K562 (cell line): ENCODE measurements around the gene HIPK2. TPM values are rescaled to one million over a fixed set of nuclear protein-coding genes. Genes with fewer than 3 reads are reported as not detected.

Experiments
- ATAC-seq: fragments of 200-7000 bp; cut with Tn5 transposase; 3 replicates; pipeline ENCODE4 v1.9.1; 2020; ENCODE audit warnings: moderate library complexity
- BruUV-seq: library from RNA; stranded (reverse); fragments of 400-500 nt; replicated peaks from 2 replicates; lab custom pipeline; 2021; lab: Mats Ljungman, UMichigan
- CTCF ChIA-PET: fragments of 300-600 bp; formaldehyde crosslinking; extraction: SDS; loops from one replicate; lab custom pipeline; 2021; ENCODE audit warnings: low intra/inter-chr PET ratio; lab: Yijun Ruan, JAX
- POLR2A ChIA-PET: fragments of 300-600, 350-650 bp; sonication (Branson Sonifier 250); formaldehyde crosslinking; extraction: SDS; loops from one replicate; lab custom pipeline; 2021; ENCODE audit warnings: antibody characterized with exemption, inconsistent platforms; lab: Yijun Ruan, JAX
- DNase-seq, 4 experiments: peaks; one replicate each; pipeline versions ENCODE4 v3.0.0 to v3.0.0-alpha.2; 2011 to 2018; ENCODE audit warnings: low spot score in 3 of 4, mixed read lengths in 3 of 4; ENCODE audit errors: extremely low read depth in 1 of 4
- FAIRE-seq: peaks from 2 replicates; lab custom pipeline; 2011; peaks lifted over from hg19 to GRCh38; lab: Jason Lieb, UNC
- H2AFZ ChIP-seq: 2 replicates; pipeline ENCODE4 v1.6.0; 2011; ENCODE audit warnings: low read depth, low read length, control low read depth, inconsistent platforms
- H3K27ac ChIP-seq: fragments of 200-600 bp; 3 replicates; pipeline ENCODE4 v1.8.0; 2011; ENCODE audit warnings: low read depth, mild to moderate bottlenecking, control low read depth, inconsistent platforms, low read length, moderate library complexity, mixed read lengths; ENCODE audit errors: extremely low read depth
- H3K27me3 ChIP-seq, 2 experiments: fragments of 300-600 bp in 1 of 2; 2 replicates in 1 of 2; 3 replicates in 1 of 2; pipeline versions ENCODE4 v1.6.0 to v1.8.0; 2011; ENCODE audit warnings: inconsistent platforms in 2 of 2, low read length in 2 of 2, mild to moderate bottlenecking in 1 of 2, mixed read lengths in 1 of 2, moderate library complexity in 1 of 2; ENCODE audit not compliant: control insufficient read depth in 2 of 2, insufficient read depth in 2 of 2
- H3K36me3 ChIP-seq: fragments of 300-600 bp; 3 replicates; pipeline ENCODE4 v1.8.0; 2011; ENCODE audit warnings: mild to moderate bottlenecking, low read length, inconsistent platforms; ENCODE audit not compliant: control insufficient read depth, insufficient read depth
- H3K4me1 ChIP-seq, 2 experiments: fragments of 200-600 bp in 1 of 2; replicated peaks in 1 of 2; 2 replicates in 1 of 2; 3 replicates in 1 of 2; pipeline versions ENCODE4 v1.5.1 to v1.8.0; 2011; ENCODE audit warnings: inconsistent platforms in 2 of 2, low read length in 2 of 2, mild to moderate bottlenecking in 1 of 2, mixed read lengths in 1 of 2, moderate library complexity in 1 of 2; ENCODE audit not compliant: control insufficient read depth in 2 of 2, insufficient read depth in 2 of 2
- H3K4me2 ChIP-seq: 2 replicates; pipeline ENCODE4 v1.6.1; 2011; ENCODE audit warnings: low read length, control low read depth, inconsistent platforms, mixed read lengths; ENCODE audit not compliant: insufficient read depth
- H3K4me3 ChIP-seq: fragments of 200-600 bp; sonication (generic), shearing (Covaris generic); 2 replicates; pipeline ENCODE4 v1.5.1; 2016; ENCODE audit warnings: control low read depth, inconsistent platforms
- H3K79me2 ChIP-seq: fragments of 200-600 bp; 3 replicates; pipeline ENCODE4 v1.8.0; 2011; ENCODE audit warnings: low read length, inconsistent platforms; ENCODE audit not compliant: control insufficient read depth, insufficient read depth
- H3K9ac ChIP-seq, 2 experiments: 2 replicates each; pipeline versions ENCODE4 v1.6.0 to v1.6.1; 2011; ENCODE audit warnings: low read depth in 2 of 2, low read length in 2 of 2, control low read depth in 1 of 2, inconsistent platforms in 1 of 2, mild to moderate bottlenecking in 1 of 2, mixed read lengths in 1 of 2; ENCODE audit not compliant: insufficient read depth in 1 of 2
- H3K9me1 ChIP-seq: one replicate; pipeline ENCODE4 v1.6.0; 2011; ENCODE audit warnings: inconsistent platforms, mild to moderate bottlenecking, low read length, moderate library complexity; ENCODE audit not compliant: control insufficient read depth, insufficient read depth
- H3K9me3 ChIP-seq: replicated peaks from 2 replicates; pipeline ENCODE4 v1.5.1; 2011; ENCODE audit warnings: low read depth, low read length, inconsistent platforms; ENCODE audit not compliant: control insufficient read depth, insufficient read depth
- H4K20me1 ChIP-seq: replicated peaks from 2 replicates; pipeline ENCODE4 v1.6.1; 2011; ENCODE audit warnings: low read length, inconsistent platforms, mixed read lengths; ENCODE audit not compliant: control insufficient read depth, insufficient read depth
- MCM3 ChIP-seq: fragments of 450-650 bp; IDR thresholded peaks from 2 replicates; pipeline ENCODE4 v1.6.1; 2016
- TOE1 ChIP-seq, 2 experiments: fragments of 450-650 bp in 1 of 2; sonication (generic) in 1 of 2; formaldehyde crosslinking in 1 of 2; IDR thresholded peaks; 2 replicates each; pipeline versions ENCODE4 v1.7.1 to v1.8.0; 2016 to 2022; ENCODE audit warnings: borderline replicate concordance in 2 of 2, mild to moderate bottlenecking in 2 of 2, antibody characterized with exemption in 1 of 2, inconsistent platforms in 1 of 2, low read depth in 1 of 2, missing genetic modification reagents in 1 of 2, moderate library complexity in 1 of 2
- ZNF395 ChIP-seq: fragments of 200-800 bp; sonication (Bioruptor generic); IDR thresholded peaks from 2 replicates; pipeline ENCODE4 v1.6.1; 2017; ENCODE audit warnings: missing genetic modification characterization, missing compliant biosample characterization
- WGBS: fragments of 100-300 bp; shearing (Covaris generic); methylation state at CpG from one replicate; pipeline ENCODE4 v1.1.6; 2016; ENCODE audit warnings: low coverage, mixed read lengths; ENCODE audit not compliant: insufficient coverage; ENCODE audit errors: missing lambda C conversion rate; 5-methylcytosine and 5-hydroxymethylcytosine counted together
- in situ Hi-C: fragments of 300-500 bp; cut with MboI; formaldehyde crosslinking; loops from 4 replicates; pipeline ENCODE4 v1.15.0; 2018; ENCODE audit warnings: inconsistent platforms, mixed read lengths
- intact Hi-C: fragments of 100-400 bp; cut with micrococcal nuclease; formaldehyde crosslinking; loops from 2 replicates; pipeline ENCODE4 v1.14.2; 2022
- polyA plus RNA-seq, 8 experiments: library from polyadenylated mRNA; depleted of rRNA in 4 of 8; stranded (reverse) in 5 of 8; unstranded in 3 of 8; fragments of >200 nt; fragmentation: Nextera tagmentation in 2 of 8; fragmentation: Illumina TruSeq in 1 of 8; extraction: Ambion mirVana in 2 of 8; extraction: Trizol in 1 of 8; gene quantifications; 2 replicates each; pipeline versions ENCODE4 v1.2.1 to v1.2.3, GENCODE V29; 2011 to 2014; ENCODE audit warnings: inconsistent platforms in 1 of 8, missing spikeins in 1 of 8
- total RNA-seq, 7 experiments: library from RNA; depleted of rRNA in 6 of 7; stranded (reverse); fragments of >200 nt in 6 of 7; fragmentation: Illumina TruSeq in 2 of 7; extraction: Trizol in 2 of 7; gene quantifications; 2 replicates each; pipeline versions ENCODE4 v1.2.1 to v1.2.3, GENCODE V29; 2011 to 2021; ENCODE audit warnings: low replicate concordance in 1 of 7
- TF ChIP-seq, protein P1 (sequence below): sonication (generic); formaldehyde crosslinking; IDR thresholded peaks from 2 replicates; pipeline ENCODE4 v1.8.1; 2023; ENCODE audit warnings: mild to moderate bottlenecking, missing genetic modification reagents
- TF ChIP-seq, protein P2 (sequence below), 2 experiments: IDR thresholded peaks; 2 replicates each; pipeline ENCODE4 v1.6.1; 2011; ENCODE audit warnings: borderline replicate concordance in 1 of 2, control low read depth in 1 of 2, low read depth in 1 of 2, low read length in 1 of 2, mild to moderate bottlenecking in 1 of 2, mixed read lengths in 1 of 2, moderate library complexity in 1 of 2; ENCODE audit not compliant: insufficient read depth in 1 of 2, insufficient read length in 1 of 2, poor library complexity in 1 of 2, severe bottlenecking in 1 of 2; ENCODE audit errors: extremely low read depth in 1 of 2
- TF ChIP-seq, protein P3 (sequence below): sonication (generic); formaldehyde crosslinking; IDR thresholded peaks from 2 replicates; pipeline ENCODE4 v1.9.0; 2022; ENCODE audit warnings: mild to moderate bottlenecking, missing genetic modification reagents

Gene HIPK2
- total and polyA plus RNA-seq, 9 of the 15 experiments (the other 6 are each of a cell fraction or from before 2014, with no cell fraction given): 0.69 to 19.8 (median 5.1) TPM

DNA sequence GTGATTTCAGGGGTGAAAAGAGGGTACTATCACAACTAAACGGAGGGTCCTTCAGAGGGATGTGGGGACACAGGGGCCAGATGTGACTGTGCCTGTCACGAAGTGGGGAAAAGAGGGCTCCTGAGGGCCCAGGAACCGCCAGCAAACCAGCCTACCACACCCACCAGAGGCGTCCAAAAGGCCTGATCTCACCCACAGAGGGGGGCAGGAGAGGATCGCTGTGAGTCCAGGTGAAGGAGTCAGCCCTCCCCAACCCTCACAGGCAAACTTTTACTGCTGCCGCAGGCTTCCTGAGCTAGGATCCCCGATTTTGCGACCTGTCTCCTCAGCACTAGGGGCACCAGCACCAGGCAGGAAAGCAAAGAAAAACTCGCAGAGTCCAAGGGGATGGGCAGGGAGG lies 64.7 kb downstream of the HIPK2 start:
- H3K9ac ChIP-seq: peak overlapping the region in 1 of 2 experiments; percentile 38; a peak in 1 of 4 replicates
- TF ChIP-seq, protein P1, sequence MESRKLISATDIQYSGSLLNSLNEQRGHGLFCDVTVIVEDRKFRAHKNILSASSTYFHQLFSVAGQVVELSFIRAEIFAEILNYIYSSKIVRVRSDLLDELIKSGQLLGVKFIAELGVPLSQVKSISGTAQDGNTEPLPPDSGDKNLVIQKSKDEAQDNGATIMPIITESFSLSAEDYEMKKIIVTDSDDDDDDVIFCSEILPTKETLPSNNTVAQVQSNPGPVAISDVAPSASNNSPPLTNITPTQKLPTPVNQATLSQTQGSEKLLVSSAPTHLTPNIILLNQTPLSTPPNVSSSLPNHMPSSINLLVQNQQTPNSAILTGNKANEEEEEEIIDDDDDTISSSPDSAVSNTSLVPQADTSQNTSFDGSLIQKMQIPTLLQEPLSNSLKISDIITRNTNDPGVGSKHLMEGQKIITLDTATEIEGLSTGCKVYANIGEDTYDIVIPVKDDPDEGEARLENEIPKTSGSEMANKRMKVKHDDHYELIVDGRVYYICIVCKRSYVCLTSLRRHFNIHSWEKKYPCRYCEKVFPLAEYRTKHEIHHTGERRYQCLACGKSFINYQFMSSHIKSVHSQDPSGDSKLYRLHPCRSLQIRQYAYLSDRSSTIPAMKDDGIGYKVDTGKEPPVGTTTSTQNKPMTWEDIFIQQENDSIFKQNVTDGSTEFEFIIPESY (CRISPR knock-in tag): no peak
- TF ChIP-seq ZNF395 (no peak), MCM3 (no peak), TOE1 (IDR thresholded peaks at IDR 0.05; ENCODE audit: borderline replicate concordance) (no peak), TOE1 (CRISPR knock-in tag; IDR thresholded peaks at IDR 0.05; ENCODE audit: borderline replicate concordance, low read depth) (no peak)
- TF ChIP-seq, protein P2, sequence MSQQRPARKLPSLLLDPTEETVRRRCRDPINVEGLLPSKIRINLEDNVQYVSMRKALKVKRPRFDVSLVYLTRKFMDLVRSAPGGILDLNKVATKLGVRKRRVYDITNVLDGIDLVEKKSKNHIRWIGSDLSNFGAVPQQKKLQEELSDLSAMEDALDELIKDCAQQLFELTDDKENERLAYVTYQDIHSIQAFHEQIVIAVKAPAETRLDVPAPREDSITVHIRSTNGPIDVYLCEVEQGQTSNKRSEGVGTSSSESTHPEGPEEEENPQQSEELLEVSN (IDR thresholded peaks at IDR 0.05; ENCODE audit: borderline replicate concordance in 1 of 2, extremely low read depth in 1 of 2, insufficient read depth in 1 of 2, insufficient read length in 1 of 2, low read depth in 1 of 2, low read length in 1 of 2, poor library complexity in 1 of 2, severe bottlenecking in 1 of 2): no peak
- TF ChIP-seq, protein P3, sequence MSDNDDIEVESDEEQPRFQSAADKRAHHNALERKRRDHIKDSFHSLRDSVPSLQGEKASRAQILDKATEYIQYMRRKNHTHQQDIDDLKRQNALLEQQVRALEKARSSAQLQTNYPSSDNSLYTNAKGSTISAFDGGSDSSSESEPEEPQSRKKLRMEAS: no peak
- FAIRE-seq (no peak), ATAC-seq (peak; percentile 37; the same call in 2 of the 3 replicates), DNase-seq (no peak)
- H3K4me1 ChIP-seq: no peaks in the 10 kb centered on the region
- 57% methylated on average over 9 of the region's 9 CpGs for WGBS
- H3K27me3 ChIP-seq: no peaks in the 10 kb centered on the region
- intact Hi-C loops: no loop called here
- H3K9me1 ChIP-seq: peaks cover 3% of the 10 kb centered on the region
- POLR2A ChIA-PET: interaction anchor here (0.6 kb wide), 1 partner anchor 669 kb away, joined by 3 read pairs; no protein-coding TSS in a partner anchor
- H3K79me2 ChIP-seq: no peaks in the 10 kb centered on the region
- CTCF ChIA-PET: no interaction called here
- H3K9me3 ChIP-seq: no peaks in the 10 kb centered on the region
- no peak overlapping the region for H3K4me2 ChIP-seq
- peaks cover 14% of the 10 kb centered on the region; the same call in 2 of the 3 replicates for H3K36me3 ChIP-seq
- peaks cover 8% of the 10 kb centered on the region; the same call in 1 of the 2 replicates for H4K20me1 ChIP-seq
- BruUV-seq: no TSS peak
- H2AFZ ChIP-seq: no peak overlapping the region
- in situ Hi-C loops: no loop called here
- no peak overlapping the region for H3K4me3 ChIP-seq
- no peak overlapping the region for H3K27ac ChIP-seq
